Measurements from ENCODE around the gene ZNF672.

Gene ZNF672

GRCh38 chr1:248804771-248805681 lies 33.0 kb upstream of the ZNF672 start:
- H2AK5ac ChIP-seq (ENCODE audit: low read depth, low read length) = no peak overlapping the region
- H3K27ac ChIP-seq (replicated peaks; ENCODE audit: low read length) = no peak overlapping the region
- no peak overlapping the region for H2BK5ac ChIP-seq (ENCODE audit: low read length)
- peaks cover 0 to 5% of the 10 kb centered on the region in 2 donors for H3K9me3 ChIP-seq (replicated peaks in 1 of 2; ENCODE audit: control insufficient read depth in 2 of 2, insufficient read depth in 1 of 2, low read depth in 1 of 2, low read length in 2 of 2)
- H3K4me2 ChIP-seq (ENCODE audit: insufficient read depth, low read length, poor library complexity, severe bottlenecking) = no peak overlapping the region
- DNase-seq (ENCODE audit: low spot score) = no peak
- peaks cover 0 to 3% (median 0%) of the 10 kb centered on the region in 3 experiments for H3K27me3 ChIP-seq (ENCODE audit: control insufficient read depth in 3 of 3, insufficient read depth in 3 of 3, low read depth in 1 of 3, low read length in 3 of 3)
- H3K4me1 ChIP-seq (ENCODE audit: control insufficient read depth in 2 of 2, insufficient read depth in 1 of 2, low read depth in 1 of 2, low read length in 2 of 2) = no peaks in the 10 kb centered on the region
- H3K9ac ChIP-seq (ENCODE audit: low read depth, low read length, poor library complexity) = no peak overlapping the region
- H2AFZ ChIP-seq (ENCODE audit: low read length) = no peak overlapping the region
- WGBS, 2 donors (ENCODE audit: extremely low coverage in 2 of 2, insufficient read length in 2 of 2, insufficient replicate concordance in 1 of 2) = no CpG with 5 or more reads among the region's 10 CpGs
- no peak overlapping the region for H3K4me3 ChIP-seq (ENCODE audit: low read length in 2 of 2)
- H2BK15ac ChIP-seq (ENCODE audit: low read length) = no peak overlapping the region
- H3K4ac ChIP-seq (ENCODE audit: low read length) = no peak overlapping the region
- H2BK120ac ChIP-seq (ENCODE audit: low read depth, low read length) = no peak overlapping the region
- H3K18ac ChIP-seq (ENCODE audit: low read length) = peak overlapping the region; percentile 60
- no peaks in the 10 kb centered on the region for H3K79me1 ChIP-seq (ENCODE audit: low read depth, low read length)
- no peak overlapping the region for H3K14ac ChIP-seq (ENCODE audit: low read length)
- H2BK12ac ChIP-seq (ENCODE audit: low read length) = no peak overlapping the region
- H3K36me3 ChIP-seq (replicated peaks in 1 of 2; ENCODE audit: control insufficient read depth in 2 of 2, insufficient read depth in 2 of 2, low read length in 2 of 2) = peaks cover 0 to 5% of the 10 kb centered on the region in 2 donors
- no peak overlapping the region for H4K91ac ChIP-seq (ENCODE audit: low read depth, low read length, poor library complexity)
- H4K8ac ChIP-seq (ENCODE audit: low read depth, low read length) = peak overlapping the region; percentile 72
- no peak overlapping the region for H3K23ac ChIP-seq (ENCODE audit: low read depth, low read length, poor library complexity)

- DNase-seq (ENCODE audit: low spot score) = no peak
- no peak overlapping the region for H3K4me2 ChIP-seq (ENCODE audit: insufficient read depth, low read length, poor library complexity, severe bottlenecking)
- peaks cover 0 to 3% (median 0%) of the 10 kb centered on the region in 3 experiments for H3K27me3 ChIP-seq (ENCODE audit: control insufficient read depth in 3 of 3, insufficient read depth in 3 of 3, low read depth in 1 of 3, low read length in 3 of 3)
These were observed 32.1 kb upstream of the ZNF672 start for GRCh38 chr1:248805876-248806275.

GRCh38 chr1:248807067-248807737 lies 30.8 kb upstream of the ZNF672 start:
- H3K14ac ChIP-seq (ENCODE audit: low read length) = no peak overlapping the region
- H3K79me1 ChIP-seq (ENCODE audit: low read depth, low read length) = no peaks in the 10 kb centered on the region
- no peak overlapping the region for H2BK5ac ChIP-seq (ENCODE audit: low read length)
- DNase-seq (ENCODE audit: low spot score) = peak; percentile 20
- H3K23ac ChIP-seq (ENCODE audit: low read depth, low read length, poor library complexity) = no peak overlapping the region
- no peak overlapping the region for H3K4ac ChIP-seq (ENCODE audit: low read length)
- H4K8ac ChIP-seq (ENCODE audit: low read depth, low read length) = no peak overlapping the region
- H3K27me3 ChIP-seq (ENCODE audit: control insufficient read depth in 3 of 3, insufficient read depth in 3 of 3, low read depth in 1 of 3, low read length in 3 of 3) = peaks cover 0 to 1% (median 0%) of the 10 kb centered on the region in 3 experiments
- no peak overlapping the region for H3K27ac ChIP-seq (replicated peaks; ENCODE audit: low read length)
- H3K18ac ChIP-seq (ENCODE audit: low read length) = no peak overlapping the region
- H3K36me3 ChIP-seq (replicated peaks in 1 of 2; ENCODE audit: control insufficient read depth in 2 of 2, insufficient read depth in 2 of 2, low read length in 2 of 2) = peaks cover 12 to 15% of the 10 kb centered on the region in 2 donors
- H2BK12ac ChIP-seq (ENCODE audit: low read length) = no peak overlapping the region
- no peaks in the 10 kb centered on the region for H3K4me1 ChIP-seq (ENCODE audit: control insufficient read depth in 2 of 2, insufficient read depth in 1 of 2, low read depth in 1 of 2, low read length in 2 of 2)
- no peak overlapping the region for H2BK120ac ChIP-seq (ENCODE audit: low read depth, low read length)
- H3K9me3 ChIP-seq (replicated peaks in 1 of 2; ENCODE audit: control insufficient read depth in 2 of 2, insufficient read depth in 1 of 2, low read depth in 1 of 2, low read length in 2 of 2) = peaks cover 0 to 2% of the 10 kb centered on the region in 2 donors
- no peak overlapping the region for H3K4me3 ChIP-seq (ENCODE audit: low read length in 2 of 2)
- H2AFZ ChIP-seq (ENCODE audit: low read length) = no peak overlapping the region
- no peak overlapping the region for H3K9ac ChIP-seq (ENCODE audit: low read depth, low read length, poor library complexity)
- no CpG with 5 or more reads among the region's 15 CpGs for WGBS, 2 donors (ENCODE audit: extremely low coverage in 2 of 2, insufficient read length in 2 of 2, insufficient replicate concordance in 1 of 2)
- no peak overlapping the region for H3K4me2 ChIP-seq (ENCODE audit: insufficient read depth, low read length, poor library complexity, severe bottlenecking)
- H2BK15ac ChIP-seq (ENCODE audit: low read length) = no peak overlapping the region
- no peak overlapping the region for H2AK5ac ChIP-seq (ENCODE audit: low read depth, low read length)
- H4K91ac ChIP-seq (ENCODE audit: low read depth, low read length, poor library complexity) = no peak overlapping the region

More at GRCh38 chr1:248805876-248806275, 32.1 kb upstream of the ZNF672 start:
- Histone ChIP-seq H2BK120ac (ENCODE audit: low read depth, low read length) (no peak overlapping the region), H2AK5ac (ENCODE audit: low read depth, low read length) (no peak overlapping the region), H3K23ac (ENCODE audit: low read depth, low read length, poor library complexity) (no peak overlapping the region), H3K4me1 (ENCODE audit: control insufficient read depth in 2 of 2, insufficient read depth in 1 of 2, low read depth in 1 of 2, low read length in 2 of 2) (no peaks in the 10 kb centered on the region), H3K27ac (replicated peaks; ENCODE audit: low read length) (no peak overlapping the region), H2BK12ac (ENCODE audit: low read length) (no peak overlapping the region), H4K91ac (ENCODE audit: low read depth, low read length, poor library complexity) (no peak overlapping the region), H3K4ac (ENCODE audit: low read length) (no peak overlapping the region), H4K8ac (ENCODE audit: low read depth, low read length) (no peak overlapping the region), H3K14ac (ENCODE audit: low read length) (no peak overlapping the region), H2BK5ac (ENCODE audit: low read length) (no peak overlapping the region), H3K79me1 (ENCODE audit: low read depth, low read length) (no peaks in the 10 kb centered on the region), H3K4me3 (ENCODE audit: low read length in 2 of 2) (no peak overlapping the region), H3K9ac (ENCODE audit: low read depth, low read length, poor library complexity) (no peak overlapping the region), H2BK15ac (ENCODE audit: low read length) (no peak overlapping the region), H3K36me3 (replicated peaks in 1 of 2; ENCODE audit: control insufficient read depth in 2 of 2, insufficient read depth in 2 of 2, low read length in 2 of 2) (peaks cover 2 to 5% of the 10 kb centered on the region in 2 donors), H2AFZ (ENCODE audit: low read length) (no peak overlapping the region), H3K9me3 (replicated peaks in 1 of 2; ENCODE audit: control insufficient read depth in 2 of 2, insufficient read depth in 1 of 2, low read depth in 1 of 2, low read length in 2 of 2) (peaks cover 0 to 5% of the 10 kb centered on the region in 2 donors), H3K18ac (ENCODE audit: low read length) (no peak overlapping the region)
- no CpG with 5 or more reads among the region's 1 CpG for WGBS, 2 donors (ENCODE audit: extremely low coverage in 2 of 2, insufficient read length in 2 of 2, insufficient replicate concordance in 1 of 2)

GRCh38 chr1:248808876-248809275 lies 29.1 kb upstream of the ZNF672 start:
- H3K18ac ChIP-seq (ENCODE audit: low read length) = no peak overlapping the region
- H3K79me1 ChIP-seq (ENCODE audit: low read depth, low read length) = no peaks in the 10 kb centered on the region
- no peaks in the 10 kb centered on the region for H3K4me1 ChIP-seq (ENCODE audit: control insufficient read depth in 2 of 2, insufficient read depth in 1 of 2, low read depth in 1 of 2, low read length in 2 of 2)
- H3K4me2 ChIP-seq (ENCODE audit: insufficient read depth, low read length, poor library complexity, severe bottlenecking) = no peak overlapping the region
- no peak overlapping the region for H3K23ac ChIP-seq (ENCODE audit: low read depth, low read length, poor library complexity)
- H3K36me3 ChIP-seq (replicated peaks in 1 of 2; ENCODE audit: control insufficient read depth in 2 of 2, insufficient read depth in 2 of 2, low read length in 2 of 2) = peaks cover 23 to 32% of the 10 kb centered on the region in 2 donors
- no peak overlapping the region for H3K27ac ChIP-seq (replicated peaks; ENCODE audit: low read length)
- no peak overlapping the region for H3K4ac ChIP-seq (ENCODE audit: low read length)
- no peak for DNase-seq (ENCODE audit: low spot score)
- H2BK15ac ChIP-seq (ENCODE audit: low read length) = no peak overlapping the region
- no peak overlapping the region for H3K9ac ChIP-seq (ENCODE audit: low read depth, low read length, poor library complexity)
- no peak overlapping the region for H2BK12ac ChIP-seq (ENCODE audit: low read length)
- H2AK5ac ChIP-seq (ENCODE audit: low read depth, low read length) = no peak overlapping the region
- peaks cover 0 to 2% of the 10 kb centered on the region in 2 donors for H3K9me3 ChIP-seq (replicated peaks in 1 of 2; ENCODE audit: control insufficient read depth in 2 of 2, insufficient read depth in 1 of 2, low read depth in 1 of 2, low read length in 2 of 2)
- H4K8ac ChIP-seq (ENCODE audit: low read depth, low read length) = no peak overlapping the region
- no CpG with 5 or more reads among the region's 9 CpGs for WGBS, 2 donors (ENCODE audit: extremely low coverage in 2 of 2, insufficient read length in 2 of 2, insufficient replicate concordance in 1 of 2)
- H3K27me3 ChIP-seq (ENCODE audit: control insufficient read depth in 3 of 3, insufficient read depth in 3 of 3, low read depth in 1 of 3, low read length in 3 of 3) = no peaks in the 10 kb centered on the region
- H4K91ac ChIP-seq (ENCODE audit: low read depth, low read length, poor library complexity) = no peak overlapping the region
- H3K14ac ChIP-seq (ENCODE audit: low read length) = no peak overlapping the region
- H3K4me3 ChIP-seq (ENCODE audit: low read length in 2 of 2) = no peak overlapping the region
- H2BK120ac ChIP-seq (ENCODE audit: low read depth, low read length) = no peak overlapping the region
- H2AFZ ChIP-seq (ENCODE audit: low read length) = no peak overlapping the region
- H2BK5ac ChIP-seq (ENCODE audit: low read length) = no peak overlapping the region

All from neuronal stem cell (in vitro differentiated cells).